ENCODE measurements around the gene SELENOI. TPM values are rescaled to one million over a fixed set of nuclear protein-coding genes. Genes with fewer than 3 reads are reported as not detected.

SELENOI gene
- total RNA-seq, 4 donors from 2014 or later: 6.4 to 11.2 (median 9.3) TPM

- peaks cover 22 to 66% (median 37%) of the 10 kb centered on the region in 4 donors for H3K36me3 ChIP-seq
- TF ChIP-seq POLR2A (IDR thresholded peaks at IDR 0.05; ENCODE audit: low read depth) (no peak), CTCF (IDR thresholded peaks at IDR 0.05) (no peak), POLR2AphosphoS5 (IDR thresholded peaks at IDR 0.05) (no peak), EP300 (IDR thresholded peaks at IDR 0.05) (no peak)
- no peaks in the 10 kb centered on the region for H3K4me1 ChIP-seq
- WGBS: 100% methylated on average over 1 of the region's 1 CpG
- no peak overlapping the region for H3K4me3 ChIP-seq
- intact Hi-C loops (cut with DNase I): no loop called here
- no peaks in the 10 kb centered on the region for H3K27me3 ChIP-seq
- no peak overlapping the region for H3K27ac ChIP-seq (replicated peaks in 1 of 4)
- DNase-seq (ENCODE audit: extremely low spot score): no peak
- no peaks in the 10 kb centered on the region for H3K9me3 ChIP-seq
These were observed 30.9 kb downstream of the SELENOI start for GRCh38 chr2:26376799-26377198.

- Histone ChIP-seq H3K36me3 (peaks cover 4 to 46% (median 8%) of the 10 kb centered on the region in 4 donors), H3K9me3 (no peaks in the 10 kb centered on the region), H3K27me3 (no peaks in the 10 kb centered on the region), H3K27ac (replicated peaks in 1 of 4) (no peak overlapping the region), H3K4me3 (no peak overlapping the region), H3K4me1 (no peaks in the 10 kb centered on the region)
- no peak for DNase-seq (ENCODE audit: extremely low spot score)
- intact Hi-C loops (cut with DNase I): no loop called here
- 96% methylated on average over 2 of the region's 2 CpGs for WGBS
- TF ChIP-seq POLR2A (IDR thresholded peaks at IDR 0.05; ENCODE audit: low read depth) (no peak), CTCF (IDR thresholded peaks at IDR 0.05) (no peak), POLR2AphosphoS5 (IDR thresholded peaks at IDR 0.05) (no peak), EP300 (IDR thresholded peaks at IDR 0.05) (no peak)
These were observed 34.3 kb downstream of the SELENOI start for GRCh38 chr2:26380281-26380680.

- Histone ChIP-seq H3K27ac (replicated peaks in 1 of 4) (no peak overlapping the region), H3K36me3 (peaks cover 0 to 50% (median 15%) of the 10 kb centered on the region in 4 donors), H3K4me1 (no peaks in the 10 kb centered on the region), H3K27me3 (no peaks in the 10 kb centered on the region), H3K4me3 (no peak overlapping the region), H3K9me3 (no peaks in the 10 kb centered on the region)
- DNase-seq (ENCODE audit: extremely low spot score): no peak
- WGBS: 86% methylated on average over 3 of the region's 3 CpGs
- no peak for TF ChIP-seq POLR2A (IDR thresholded peaks at IDR 0.05; ENCODE audit: low read depth)
- no peak for TF ChIP-seq EP300 (IDR thresholded peaks at IDR 0.05)
- TF ChIP-seq CTCF (IDR thresholded peaks at IDR 0.05): no peak
- TF ChIP-seq POLR2AphosphoS5 (IDR thresholded peaks at IDR 0.05): no peak
- intact Hi-C loops (cut with DNase I): no loop called here
These were observed 36.6 kb downstream of the SELENOI start for GRCh38 chr2:26382564-26382963.

- H3K4me1 ChIP-seq: no peaks in the 10 kb centered on the region
- no peak for DNase-seq (ENCODE audit: extremely low spot score)
- no peaks in the 10 kb centered on the region for H3K9me3 ChIP-seq
- H3K4me3 ChIP-seq: no peak overlapping the region
- H3K27me3 ChIP-seq: no peaks in the 10 kb centered on the region
- intact Hi-C loops (cut with DNase I): no loop called here
- H3K36me3 ChIP-seq: peaks cover 2 to 49% (median 17%) of the 10 kb centered on the region in 4 donors
- 70% methylated on average over 9 of the region's 9 CpGs for WGBS
- no peak for TF ChIP-seq POLR2AphosphoS5 (IDR thresholded peaks at IDR 0.05)
- no peak for TF ChIP-seq CTCF (IDR thresholded peaks at IDR 0.05)
- TF ChIP-seq EP300 (IDR thresholded peaks at IDR 0.05): no peak
- TF ChIP-seq POLR2A (IDR thresholded peaks at IDR 0.05; ENCODE audit: low read depth): no peak
- H3K27ac ChIP-seq (replicated peaks in 1 of 4): no peak overlapping the region
These were observed 38.2 kb downstream of the SELENOI start for GRCh38 chr2:26384183-26384582.

GRCh38 chr2:26384597-26384996 is 38.7 kb downstream of the SELENOI start:
- no peak for TF ChIP-seq POLR2A (IDR thresholded peaks at IDR 0.05; ENCODE audit: low read depth)
- TF ChIP-seq POLR2AphosphoS5 (IDR thresholded peaks at IDR 0.05): no peak
- no peak for TF ChIP-seq CTCF (IDR thresholded peaks at IDR 0.05)
- TF ChIP-seq EP300 (IDR thresholded peaks at IDR 0.05): no peak
- Histone ChIP-seq H3K27ac (replicated peaks in 1 of 4) (no peak overlapping the region), H3K36me3 (peaks cover 6 to 53% (median 21%) of the 10 kb centered on the region in 4 donors), H3K9me3 (no peaks in the 10 kb centered on the region), H3K4me3 (no peak overlapping the region), H3K27me3 (no peaks in the 10 kb centered on the region), H3K4me1 (no peaks in the 10 kb centered on the region)
- intact Hi-C loops (cut with DNase I): no loop called here
- no peak for DNase-seq (ENCODE audit: extremely low spot score)

Measured in esophagus muscularis mucosa (tissue), 4 donors.